Fibroblast of mammary gland (primary cell): ENCODE data around the gene CACHD1.

Experiments used
- DNase-seq: peaks from one replicate; pipeline ENCODE4 v3.0.0-alpha.2; 2010; ENCODE audit warnings: low read depth
- H3K4me3 ChIP-seq: 2 replicates; pipeline ENCODE4 v1.5.1; 2011; ENCODE audit warnings: low read depth, mild to moderate bottlenecking, low read length, moderate library complexity; ENCODE audit not compliant: control insufficient read depth
- CTCF ChIP-seq: conservative IDR thresholded peaks from 2 replicates; pipeline ENCODE4 v1.5.1; 2011; ENCODE audit warnings: low read depth, low read length, inconsistent platforms; ENCODE audit not compliant: control insufficient read depth, insufficient read depth

The CACHD1 gene

DNA sequence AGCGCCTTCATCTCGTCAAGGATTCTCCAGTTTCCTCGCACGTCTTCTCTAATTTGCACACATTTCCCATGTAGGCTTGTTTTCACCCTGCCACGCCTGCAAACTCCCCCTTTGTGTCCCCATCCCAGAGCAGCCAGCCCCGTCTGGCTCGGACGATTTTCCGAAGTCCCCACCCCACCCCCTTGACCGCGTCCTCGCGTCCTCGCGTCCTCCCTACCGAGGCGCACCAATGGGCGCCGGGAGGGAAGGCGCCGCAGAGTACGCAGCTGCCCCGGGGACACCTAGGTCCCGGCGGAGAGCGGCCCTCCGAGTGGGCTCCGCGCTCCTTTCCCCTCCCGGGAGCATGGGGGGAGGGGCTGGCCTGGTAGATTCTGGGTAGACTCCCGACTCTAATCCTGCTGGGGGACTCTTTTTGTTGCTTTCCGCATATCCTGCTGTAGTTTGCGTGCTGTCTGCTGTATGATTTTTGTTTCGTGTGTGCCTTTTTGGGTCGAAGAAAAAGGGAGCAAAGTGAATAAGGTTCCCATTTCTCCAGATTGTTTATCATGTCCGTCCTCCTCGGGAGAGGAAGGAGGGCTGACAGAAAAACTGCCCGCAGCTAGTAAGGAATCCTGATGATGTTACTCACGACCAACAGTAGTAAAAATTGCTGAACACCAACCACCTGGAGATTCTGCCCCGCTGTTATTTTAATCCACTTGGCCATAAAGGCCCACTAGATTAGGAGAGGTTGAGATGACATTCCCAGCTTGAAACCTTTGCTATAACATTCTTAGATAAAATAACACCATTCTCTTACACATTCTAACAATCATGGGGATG, 1.5 kb downstream of the CACHD1 start:
- no peak for TF ChIP-seq CTCF
- peak; percentile 24 for DNase-seq
- peak overlapping the region; percentile 66 for H3K4me3 ChIP-seq

DNA sequence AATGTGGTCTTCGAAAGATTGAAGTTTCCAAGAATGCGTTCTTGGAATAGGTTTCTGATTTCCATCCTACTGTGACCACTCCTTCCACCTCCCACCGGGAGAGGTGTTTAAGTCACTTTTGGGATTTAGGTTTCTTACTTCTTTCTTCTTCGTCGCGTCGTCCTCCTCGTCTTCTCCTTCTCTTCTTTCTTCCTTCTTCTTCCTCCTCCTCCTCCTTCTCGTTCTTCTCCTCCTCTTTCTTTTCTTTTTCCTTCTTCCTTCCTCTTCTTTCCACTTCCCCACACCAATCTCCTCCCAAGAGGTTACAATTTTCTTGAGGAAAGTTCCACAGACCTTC, 2.1 kb downstream of the CACHD1 start:
- DNase-seq, result no peak
- no peak for TF ChIP-seq CTCF
- no peak overlapping the region for H3K4me3 ChIP-seq

- no peak overlapping the region for H3K4me3 ChIP-seq
- no peak for TF ChIP-seq CTCF
- DNase-seq, result no peak
These were observed 2.9 kb downstream of the CACHD1 start for GRCh38 chr1:64472805-64473204.

DNA sequence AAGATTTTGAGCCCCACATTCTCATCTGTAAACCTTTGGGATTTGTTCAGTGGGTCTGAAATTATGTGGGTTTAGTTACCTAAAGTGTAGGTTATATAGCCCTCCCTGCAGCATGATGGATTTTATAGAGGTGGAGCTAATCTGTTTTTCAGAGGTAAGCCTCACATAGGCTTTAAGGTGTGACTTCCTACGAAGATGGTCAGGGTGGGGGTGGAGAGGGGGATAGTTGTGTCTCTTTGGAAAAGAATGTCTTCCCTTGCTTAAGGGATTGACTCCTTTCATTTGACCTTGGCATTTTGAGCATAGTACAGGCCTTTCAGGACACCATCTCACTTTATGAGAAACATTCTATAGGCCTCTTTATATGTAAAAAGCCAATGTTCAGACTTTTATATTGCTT, 3.4 kb downstream of the CACHD1 start:
- no peak overlapping the region for H3K4me3 ChIP-seq
- DNase-seq, result no peak
- no peak for TF ChIP-seq CTCF

DNA sequence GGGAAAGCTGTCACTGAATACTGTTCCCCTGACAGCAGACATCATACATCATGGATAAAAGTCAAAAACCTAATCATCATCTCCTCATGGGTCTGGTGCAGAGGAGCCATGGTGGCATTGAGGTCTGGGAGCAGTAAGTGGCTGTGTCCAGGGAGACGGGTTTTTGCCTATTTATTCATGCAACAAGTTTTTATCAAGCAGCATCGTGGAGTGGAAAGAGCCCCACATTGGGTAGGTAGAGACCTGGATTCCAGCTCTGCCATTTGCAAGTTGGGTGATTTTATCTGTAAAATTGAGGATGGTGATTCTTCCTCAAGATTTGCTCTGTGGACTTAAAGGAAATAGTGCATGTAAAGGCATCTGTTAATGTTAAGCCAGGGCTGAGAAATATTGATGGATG, 4.2 kb downstream of the CACHD1 start:
- no peak for TF ChIP-seq CTCF
- H3K4me3 ChIP-seq, result no peak overlapping the region
- no peak for DNase-seq

- no peak overlapping the region for H3K4me3 ChIP-seq
- no peak for DNase-seq
- no peak for TF ChIP-seq CTCF
These were observed 4.9 kb downstream of the CACHD1 start for GRCh38 chr1:64474665-64475439.
